ENCODE results near the gene TM2D1.

Gene TM2D1

GRCh38 chr1:61645476-61645875 lies 79.5 kb downstream of the TM2D1 start:
- in situ Hi-C loops (cut with MboI; ENCODE audit: low sequenced_read_pairs): no loop called here

GRCh38 chr1:61644303-61644702 lies 80.6 kb downstream of the TM2D1 start:
- in situ Hi-C loops (cut with MboI; ENCODE audit: low sequenced_read_pairs): no loop called here

DNA sequence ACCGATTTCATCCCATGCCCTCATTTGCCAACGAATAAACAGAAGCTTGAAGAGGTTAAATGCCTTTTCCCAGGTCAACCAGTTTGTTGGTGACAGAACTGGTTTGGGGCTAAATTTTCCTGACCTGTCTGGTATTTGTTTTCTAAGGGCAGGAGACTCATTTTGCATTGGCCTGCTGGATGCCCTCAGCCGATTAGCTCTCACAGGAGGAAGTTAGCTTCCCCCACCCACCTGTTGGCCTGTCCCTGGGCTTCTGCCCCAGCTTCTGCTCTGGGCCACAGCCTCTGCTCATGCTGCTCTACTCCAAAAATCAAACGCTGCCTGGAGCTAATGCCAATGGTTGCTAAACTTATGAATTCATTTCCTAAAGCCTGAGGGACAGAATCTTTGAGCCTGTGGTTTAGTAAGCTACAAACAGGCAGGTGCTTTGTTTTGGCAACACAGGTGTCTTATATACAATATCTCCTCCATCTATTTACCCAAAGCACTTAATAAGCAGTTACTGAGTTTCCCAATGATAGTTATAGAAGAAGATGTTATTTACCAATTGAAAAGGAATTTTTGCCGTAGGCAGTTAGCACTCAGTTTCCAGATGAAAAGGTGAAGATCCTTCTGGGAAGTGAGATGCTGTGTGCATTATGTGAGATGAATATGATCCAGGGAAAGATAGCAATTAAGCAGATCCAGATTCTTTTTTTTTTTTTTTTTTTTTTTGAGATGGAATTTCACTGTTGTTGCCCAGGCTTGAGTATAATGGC lies 82.3 kb downstream of the TM2D1 start:
- in situ Hi-C loops (cut with MboI; ENCODE audit: low sequenced_read_pairs): no loop called here

DNA sequence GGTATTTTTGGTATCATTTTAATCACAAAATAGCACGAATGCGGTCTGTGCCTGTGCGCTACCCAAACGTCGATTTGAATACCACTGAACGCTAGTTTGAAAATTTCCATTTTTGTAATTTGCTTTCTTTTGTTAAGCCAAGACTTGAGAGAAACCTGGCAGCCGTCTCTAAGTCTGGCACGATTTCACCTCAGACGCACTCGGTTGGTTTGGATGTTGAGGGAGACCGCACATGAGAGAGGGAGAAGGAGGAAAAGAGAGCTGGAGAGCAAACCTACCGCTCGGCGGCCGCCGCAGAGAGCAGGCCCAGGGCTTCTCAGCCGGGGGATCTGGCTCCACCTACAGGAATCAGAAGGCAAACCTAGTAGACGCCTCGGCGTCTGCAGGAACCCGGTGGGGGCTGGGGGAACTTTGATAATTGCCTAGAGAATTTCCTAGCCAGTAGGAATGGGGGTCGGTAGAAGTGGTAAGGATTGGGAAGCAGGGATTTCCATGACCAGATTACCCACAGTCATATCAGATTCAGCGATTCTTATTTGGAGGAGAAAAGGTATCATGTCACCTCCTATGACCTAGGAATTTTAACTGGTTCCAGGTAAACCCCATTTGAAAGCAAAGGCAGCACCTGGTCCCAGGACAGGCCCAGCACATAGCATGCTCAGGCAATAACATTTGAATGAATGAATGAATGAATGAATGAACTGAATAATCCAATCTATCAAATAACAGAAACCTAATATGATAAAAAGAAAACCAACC lies 83.2 kb downstream of the TM2D1 start:
- in situ Hi-C loops (cut with MboI; ENCODE audit: low sequenced_read_pairs): no loop called here

DNA sequence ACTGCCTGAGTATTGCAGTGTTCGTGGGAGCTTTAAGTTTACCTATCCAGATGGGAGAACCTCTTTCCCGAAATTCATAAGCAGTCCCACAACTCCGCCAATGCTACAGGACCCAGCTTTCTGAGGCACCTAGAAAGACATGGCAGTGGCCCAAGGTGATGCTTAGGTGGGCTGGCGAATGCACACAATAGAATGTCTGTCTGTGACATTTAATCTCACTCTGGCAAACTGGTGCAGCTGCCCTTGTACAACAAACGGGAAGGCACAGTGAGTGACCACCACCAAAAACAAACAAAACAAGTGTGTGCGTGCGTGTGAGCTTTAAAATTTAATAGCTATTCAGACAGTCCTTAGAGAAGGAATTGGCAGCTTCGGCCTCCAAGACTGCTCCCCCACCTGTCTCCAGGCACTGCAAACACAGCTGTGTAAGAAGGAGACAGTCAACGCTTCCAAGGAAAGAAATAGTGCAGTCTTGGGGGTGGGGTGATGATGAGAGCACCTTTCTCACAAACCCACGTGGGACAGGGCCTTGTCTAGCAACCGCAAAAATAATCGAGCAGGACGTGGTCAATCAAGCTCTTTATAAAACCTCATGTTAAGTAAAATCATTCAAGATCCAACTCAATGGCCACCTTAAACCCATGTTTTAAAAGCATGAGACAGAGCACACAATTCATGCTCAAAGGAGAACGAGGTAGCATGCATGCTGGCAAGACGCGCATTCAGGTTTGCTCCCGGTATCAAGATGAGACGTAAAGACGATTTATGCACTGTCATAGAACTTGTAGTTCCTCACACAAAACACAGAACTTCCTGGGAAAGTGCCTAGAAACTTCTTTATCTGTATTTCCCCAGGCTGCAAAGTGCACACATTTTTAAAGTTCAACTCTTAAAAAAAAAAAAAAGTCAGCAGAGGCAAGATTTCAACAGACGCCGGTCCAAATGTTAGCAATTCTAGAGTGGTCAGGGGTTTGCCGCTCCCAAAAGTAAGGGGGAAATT lies 84.1 kb downstream of the TM2D1 start:
- in situ Hi-C loops (cut with MboI; ENCODE audit: low sequenced_read_pairs): no loop called here

DNA sequence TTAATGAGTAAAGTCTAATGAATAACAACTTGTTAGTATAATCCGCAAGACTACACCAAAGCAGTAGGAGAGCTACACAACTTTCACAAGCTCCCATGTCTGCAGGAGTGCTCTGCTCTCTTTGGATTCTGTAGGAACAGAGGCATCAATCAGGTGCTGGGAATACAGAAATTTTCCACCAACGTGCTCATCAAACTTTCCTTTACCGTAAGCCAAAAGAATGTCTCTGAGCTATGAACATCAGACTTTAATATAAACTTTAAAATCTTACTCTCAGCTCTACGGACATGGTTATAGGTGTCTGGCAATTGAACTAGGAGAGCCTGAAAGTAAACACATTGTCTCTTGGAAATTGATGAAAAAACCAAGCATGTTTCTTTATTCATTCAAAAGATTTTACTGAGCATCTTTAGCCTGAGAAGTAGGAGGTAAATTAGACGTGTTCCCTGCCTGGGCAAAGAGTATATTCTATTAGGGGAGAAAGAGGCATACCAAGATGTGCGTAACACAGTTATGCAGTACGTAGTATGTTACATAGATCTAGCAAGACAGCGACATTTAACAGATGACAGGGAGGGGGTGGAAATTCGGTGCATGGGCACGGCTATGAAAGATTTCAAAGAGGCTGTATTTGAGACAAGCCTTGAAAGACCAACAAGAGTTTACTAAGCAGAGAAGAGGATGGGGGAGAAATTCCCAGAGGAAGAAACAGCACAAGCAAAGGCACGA lies 85.2 kb downstream of the TM2D1 start:
- in situ Hi-C loops (cut with MboI; ENCODE audit: low sequenced_read_pairs): no loop called here

GRCh38 chr1:61638911-61639605 lies 85.9 kb downstream of the TM2D1 start:
- in situ Hi-C loops (cut with MboI; ENCODE audit: low sequenced_read_pairs): no loop called here

DNA sequence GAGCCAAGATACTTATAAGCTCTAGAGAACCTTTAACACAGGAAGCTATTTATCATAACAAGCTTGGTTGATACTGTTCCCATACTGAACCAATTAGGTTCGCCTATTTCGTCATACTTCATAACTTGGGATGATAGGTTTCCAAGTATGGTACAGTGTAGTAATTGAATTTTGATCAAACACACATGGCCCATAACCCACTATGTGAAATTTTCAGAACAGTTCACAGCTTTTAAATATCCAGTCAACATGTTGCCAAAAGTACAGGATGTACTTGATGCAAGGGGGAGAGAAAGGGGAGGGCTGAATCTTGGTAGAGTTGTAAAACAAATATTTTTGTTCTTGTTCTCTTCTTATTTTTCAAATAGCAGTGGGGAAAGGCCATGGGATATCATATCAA lies 86.6 kb downstream of the TM2D1 start:
- in situ Hi-C loops (cut with MboI; ENCODE audit: low sequenced_read_pairs): no loop called here

DNA sequence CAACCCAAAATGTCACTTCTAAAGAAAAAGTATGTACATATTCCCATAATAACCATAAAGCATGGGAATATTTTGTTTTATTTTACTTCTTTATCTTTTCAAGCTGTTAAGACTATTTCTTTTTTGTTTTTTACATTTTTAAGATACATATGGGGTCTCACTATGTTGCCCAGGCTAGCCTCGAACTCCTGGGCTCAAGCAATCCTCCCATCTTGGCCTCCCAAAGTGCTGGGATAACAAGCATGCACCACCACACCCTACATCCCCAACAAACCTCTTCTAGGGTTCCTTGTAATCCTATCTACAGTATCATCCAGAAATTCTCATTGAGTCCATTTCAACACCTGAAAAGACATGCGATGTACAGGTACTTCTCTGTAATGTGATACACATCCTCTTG lies 87.5 kb downstream of the TM2D1 start:
- in situ Hi-C loops (cut with MboI; ENCODE audit: low sequenced_read_pairs): no loop called here

- in situ Hi-C loops (cut with MboI; ENCODE audit: low sequenced_read_pairs): no loop called here
Measured at GRCh38 chr1:61636814-61637213, 88.1 kb downstream of the TM2D1 start.

DNA sequence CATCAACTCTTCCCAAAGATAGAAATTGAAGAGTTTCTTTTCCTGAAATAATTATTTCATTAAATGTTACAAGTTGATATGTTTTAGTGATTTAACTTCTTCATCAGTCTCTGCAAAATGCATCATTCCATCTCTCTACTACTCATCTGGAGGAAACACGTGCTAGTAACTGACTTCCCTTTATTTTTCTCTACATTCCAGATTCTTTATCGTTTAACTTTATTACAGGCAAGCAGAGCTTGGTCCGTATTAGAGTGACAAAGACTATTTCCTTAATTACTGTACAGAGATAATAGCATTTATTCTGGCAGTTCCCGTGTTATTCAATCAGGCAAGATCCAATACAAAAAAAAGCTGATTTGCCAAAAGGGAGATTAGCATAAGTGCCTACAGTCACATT lies 88.6 kb downstream of the TM2D1 start:
- in situ Hi-C loops (cut with MboI; ENCODE audit: low sequenced_read_pairs): no loop called here

DNA sequence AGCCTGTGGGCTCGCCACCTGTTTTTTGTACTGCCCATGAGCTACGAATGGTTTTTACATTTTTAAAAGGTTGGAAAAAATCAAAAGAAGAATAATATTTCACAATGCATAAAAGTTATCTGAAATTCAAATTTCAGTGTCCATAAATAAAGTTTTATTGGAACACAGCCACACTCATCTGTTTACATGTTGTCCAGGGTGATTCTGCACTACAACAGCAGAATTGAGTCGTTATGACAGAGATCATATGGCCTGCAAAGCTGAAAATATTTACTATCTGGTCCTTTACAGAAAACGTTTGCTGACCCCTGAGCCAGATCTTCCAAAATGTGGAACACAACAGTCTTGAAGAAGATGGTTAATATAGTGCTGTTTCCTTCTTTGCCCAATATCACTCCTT lies 89.4 kb downstream of the TM2D1 start:
- in situ Hi-C loops (cut with MboI; ENCODE audit: low sequenced_read_pairs): no loop called here

DNA sequence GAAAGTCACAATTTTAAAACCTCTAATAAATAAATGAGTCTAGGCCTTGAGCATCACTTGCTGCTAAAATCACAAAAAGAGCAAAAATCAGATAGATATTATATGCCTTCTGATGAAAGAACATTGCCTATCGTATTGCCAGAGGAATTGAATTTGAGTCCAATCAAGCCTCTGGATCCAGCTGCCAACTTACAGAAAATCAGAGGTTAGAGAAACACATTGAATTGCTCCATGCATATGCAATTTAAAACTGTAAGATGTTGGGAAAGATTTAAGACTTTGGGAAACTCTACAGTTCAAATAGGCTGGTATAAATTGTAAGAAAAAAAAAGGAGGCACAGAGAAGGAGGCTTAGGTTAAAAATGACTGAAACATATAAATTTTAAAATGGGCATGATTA lies 93.5 kb downstream of the TM2D1 start:
- in situ Hi-C loops (cut with MboI; ENCODE audit: low sequenced_read_pairs): no loop called here

Data from HL-60/S4 (cell line).